Calu3 (cell line): ENCODE data around the gene NUDT14. TPM values are rescaled to one million over a fixed set of nuclear protein-coding genes. Genes with fewer than 3 reads are reported as not detected.

Experiments
- BruUV-seq: library from RNA; stranded (reverse); fragments of 400-500 nt; replicated peaks from 2 replicates; lab custom pipeline; 2021; lab: Mats Ljungman, UMichigan
- CTCF ChIA-PET: fragments of 300-600 bp; sonication (Branson Sonifier 250); formaldehyde crosslinking; loops from one replicate; lab custom pipeline; 2022; ENCODE audit warnings: antibody characterized with exemption; lab: Charles Lee
- DNase-seq: peaks from one replicate; pipeline ENCODE4 v3.0.0; 2022
- H3K27ac Mint-ChIP-seq: one replicate; pipeline ENCODE4 v1.8.0; 2022; ENCODE audit warnings: mixed read lengths; ENCODE audit not compliant: unreplicated experiment
- H3K27me3 Mint-ChIP-seq: one replicate; pipeline ENCODE4 v1.8.0; 2022; ENCODE audit warnings: mixed read lengths; ENCODE audit not compliant: unreplicated experiment
- H3K36me3 Mint-ChIP-seq: one replicate; pipeline ENCODE4 v1.8.0; 2022; ENCODE audit warnings: mild to moderate bottlenecking, moderate library complexity, mixed read lengths; ENCODE audit not compliant: insufficient read depth, unreplicated experiment
- H3K4me1 Mint-ChIP-seq: one replicate; pipeline ENCODE4 v1.8.0; 2022; ENCODE audit warnings: mild to moderate bottlenecking, low read depth, mixed read lengths; ENCODE audit not compliant: unreplicated experiment
- H3K4me3 Mint-ChIP-seq: one replicate; pipeline ENCODE4 v1.8.0; 2022; ENCODE audit warnings: mild to moderate bottlenecking, low read depth, moderate library complexity, mixed read lengths; ENCODE audit not compliant: unreplicated experiment
- H3K9me3 Mint-ChIP-seq: one replicate; pipeline ENCODE4 v1.8.0; 2022; ENCODE audit warnings: low read depth, mixed read lengths; ENCODE audit not compliant: unreplicated experiment
- CTCF ChIP-seq: fragments of 200-600 bp; IDR thresholded peaks from one replicate; pipeline ENCODE4 v1.8.0; 2022; ENCODE audit warnings: antibody characterized with exemption; ENCODE audit not compliant: unreplicated experiment
- intact Hi-C: fragments of 100-400 bp; cut with micrococcal nuclease; formaldehyde crosslinking; loops from one replicate; pipeline ENCODE4 v1.10.0; 2022; ENCODE audit not compliant: unreplicated experiment
- total RNA-seq: library from RNA; stranded (reverse); gene quantifications from 2 replicates; pipeline ENCODE4 v1.2.3, GENCODE V29; 2022

The NUDT14 gene
- total RNA-seq, 1 experiment from 2014 or later = 38.0 TPM

GRCh38 chr14:105208738-105209075 is 27.6 kb upstream of the NUDT14 start:
- CTCF ChIA-PET = no interaction called here
- intact Hi-C loops = no loop called here
- TF ChIP-seq CTCF = no peak
- H3K9me3 Mint-ChIP-seq = no peaks in the 10 kb centered on the region
- H3K27ac Mint-ChIP-seq = peak overlapping the region; percentile 42
- peaks cover 9% of the 10 kb centered on the region for H3K36me3 Mint-ChIP-seq
- DNase-seq = no peak
- no peak overlapping the region for H3K4me3 Mint-ChIP-seq
- no peaks in the 10 kb centered on the region for H3K27me3 Mint-ChIP-seq
- peaks cover 7% of the 10 kb centered on the region for H3K4me1 Mint-ChIP-seq
- BruUV-seq = no TSS peak

- peaks cover 9% of the 10 kb centered on the region for H3K36me3 Mint-ChIP-seq
- intact Hi-C loops = no loop called here
- DNase-seq = no peak
- H3K27me3 Mint-ChIP-seq = no peaks in the 10 kb centered on the region
- H3K27ac Mint-ChIP-seq = peak overlapping the region; percentile 42
- H3K9me3 Mint-ChIP-seq = no peaks in the 10 kb centered on the region
- TF ChIP-seq CTCF = no peak
- H3K4me1 Mint-ChIP-seq = peaks cover 7% of the 10 kb centered on the region
- CTCF ChIA-PET = interaction anchor here (1.1 kb wide), 1 partner anchor 118 kb away, joined by 3 read pairs; no protein-coding TSS in a partner anchor
- no peak overlapping the region for H3K4me3 Mint-ChIP-seq
- no TSS peak for BruUV-seq
Observed at GRCh38 chr14:105207996-105208737, 27.1 kb upstream of the NUDT14 start.

GRCh38 chr14:105207460-105207901 is 26.4 kb upstream of the NUDT14 start:
- DNase-seq = no peak
- no peaks in the 10 kb centered on the region for H3K27me3 Mint-ChIP-seq
- H3K27ac Mint-ChIP-seq = no peak overlapping the region
- H3K36me3 Mint-ChIP-seq = peaks cover 9% of the 10 kb centered on the region
- TF ChIP-seq CTCF = no peak
- no peaks in the 10 kb centered on the region for H3K9me3 Mint-ChIP-seq
- no TSS peak for BruUV-seq
- intact Hi-C loops = no loop called here
- H3K4me3 Mint-ChIP-seq = no peak overlapping the region
- CTCF ChIA-PET = interaction anchor here (1.1 to 1.2 kb wide), 2 partner anchors 23 to 117 kb away, joined by 3 read pairs; no protein-coding TSS in a partner anchor
- H3K4me1 Mint-ChIP-seq = peaks cover 7% of the 10 kb centered on the region

- no peaks in the 10 kb centered on the region for H3K9me3 Mint-ChIP-seq
- CTCF ChIA-PET = interaction anchor here (1.1 to 1.2 kb wide), 2 partner anchors 22 to 116 kb away, joined by 3 read pairs; no protein-coding TSS in a partner anchor
- no peak for TF ChIP-seq CTCF
- no peak for DNase-seq
- peaks cover 7% of the 10 kb centered on the region for H3K4me1 Mint-ChIP-seq
- H3K4me3 Mint-ChIP-seq = no peak overlapping the region
- no peak overlapping the region for H3K27ac Mint-ChIP-seq
- intact Hi-C loops = no loop called here
- H3K36me3 Mint-ChIP-seq = peaks cover 9% of the 10 kb centered on the region
- no TSS peak for BruUV-seq
- H3K27me3 Mint-ChIP-seq = no peaks in the 10 kb centered on the region
Observed at GRCh38 chr14:105206873-105207272, 25.8 kb upstream of the NUDT14 start.
